Skeletal muscle satellite cell (primary cell): Measurements from ENCODE around the gene AP1G2.
"Not testable (repeated sequence)": the region's sequence is repeated elsewhere in the genome, so short reads cannot be mapped to it uniquely, and the experiment has no call there.

Experiments used
- H3K27me3 ChIP-seq: 2 replicates; pipeline ENCODE4 v1.7.0; 2013; ENCODE audit warnings: low read length; ENCODE audit not compliant: control insufficient read depth, insufficient read depth
- H3K36me3 ChIP-seq: 2 replicates; pipeline ENCODE4 v1.7.0; 2013; ENCODE audit warnings: mild to moderate bottlenecking, control low read depth, low read length; ENCODE audit not compliant: insufficient read depth
- H3K4me1 ChIP-seq: 2 replicates; pipeline ENCODE4 v1.7.0; 2013; ENCODE audit warnings: low read length; ENCODE audit not compliant: control insufficient read depth, insufficient read depth
- H3K4me2 ChIP-seq: 2 replicates; pipeline ENCODE4 v1.7.0; 2013; ENCODE audit warnings: mild to moderate bottlenecking, low read length
- H3K4me3 ChIP-seq: 2 replicates; pipeline ENCODE4 v1.7.0; 2013; ENCODE audit warnings: low read length
- H3K9ac ChIP-seq: 2 replicates; pipeline ENCODE4 v1.7.0; 2013; ENCODE audit warnings: mild to moderate bottlenecking, low read depth, low read length, moderate library complexity
- H3K9me3 ChIP-seq: replicated peaks from 2 replicates; pipeline ENCODE4 v1.7.0; 2013; ENCODE audit warnings: mild to moderate bottlenecking, control low read depth, low read length

Gene AP1G2

DNA sequence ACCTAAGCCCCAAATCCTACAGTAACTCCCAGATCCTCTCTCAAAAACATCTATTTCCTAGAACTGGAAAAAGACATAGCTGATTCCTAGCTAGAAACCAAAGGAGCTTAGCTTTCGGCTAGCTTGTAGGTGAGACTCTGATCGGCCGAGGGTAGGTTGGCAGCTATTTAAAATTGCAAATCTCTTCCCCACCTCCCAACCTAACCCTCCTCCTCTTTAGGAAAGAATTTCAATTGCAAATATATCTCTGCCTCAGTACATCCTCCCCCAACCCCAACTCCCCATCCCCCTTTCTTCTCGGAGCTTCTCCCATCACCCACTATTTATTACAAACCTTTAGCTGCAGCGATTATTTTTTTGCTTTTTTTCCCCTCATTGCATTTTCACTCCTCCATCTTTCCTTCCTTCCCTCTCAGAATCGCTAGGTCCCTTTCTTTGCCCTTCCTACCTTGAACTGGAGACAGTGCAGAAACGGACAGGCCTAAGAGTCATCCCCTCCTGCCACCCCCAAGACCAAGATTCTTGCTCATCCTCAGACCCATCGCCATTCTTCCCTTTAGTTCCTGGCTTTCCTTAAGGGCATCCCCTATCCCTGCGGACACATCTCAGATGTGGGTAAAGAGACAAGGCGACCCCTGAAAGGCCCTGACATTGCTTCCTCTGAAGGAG is 29.4 kb downstream of the AP1G2 start:
- Histone ChIP-seq H3K9ac (no peak overlapping the region), H3K36me3 (no peaks in the 10 kb centered on the region), H3K27me3 (no peaks in the 10 kb centered on the region), H3K4me2 (no peak overlapping the region), H3K9me3 (no peaks in the 10 kb centered on the region), H3K4me3 (no peak overlapping the region), H3K4me1 (peaks cover 11% of the 10 kb centered on the region)

DNA sequence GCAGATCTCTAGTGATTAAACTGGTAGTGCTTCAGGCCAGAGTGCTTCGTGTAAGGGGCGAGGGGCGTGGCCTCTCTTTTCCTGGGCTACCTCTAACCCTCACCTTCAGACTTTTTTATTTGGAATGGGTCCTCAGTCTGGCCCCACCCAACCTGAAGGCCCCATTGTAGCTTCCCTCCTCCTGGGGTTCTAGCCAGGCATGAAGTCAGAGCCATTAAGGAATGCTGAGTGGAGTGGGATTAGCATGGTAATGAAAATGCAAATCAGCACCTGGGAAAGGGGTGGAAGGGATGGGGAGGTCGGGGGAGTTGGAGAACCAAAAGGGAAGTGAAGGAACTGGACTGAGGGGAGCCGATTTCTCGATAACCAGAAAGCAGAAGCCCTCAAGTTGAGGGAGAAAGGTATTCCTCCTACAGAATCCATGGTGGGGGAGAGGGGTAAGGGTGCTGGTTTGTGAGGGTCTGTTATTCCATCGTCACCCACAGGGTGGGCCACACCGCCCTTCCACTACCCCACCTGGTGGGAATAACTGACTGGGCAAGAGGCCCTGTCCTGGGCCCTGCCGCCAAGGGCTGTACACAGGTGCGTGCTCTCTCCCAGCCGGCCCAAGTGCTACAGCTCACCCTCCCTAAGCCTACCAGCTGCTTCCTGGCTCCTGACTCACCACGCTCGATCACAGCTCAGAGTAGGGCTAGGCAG is 30.1 kb downstream of the AP1G2 start:
- Histone ChIP-seq H3K4me2 (no peak overlapping the region), H3K36me3 (no peaks in the 10 kb centered on the region), H3K4me1 (peaks cover 11% of the 10 kb centered on the region), H3K9ac (no peak overlapping the region), H3K4me3 (no peak overlapping the region), H3K9me3 (no peaks in the 10 kb centered on the region), H3K27me3 (no peaks in the 10 kb centered on the region)

DNA sequence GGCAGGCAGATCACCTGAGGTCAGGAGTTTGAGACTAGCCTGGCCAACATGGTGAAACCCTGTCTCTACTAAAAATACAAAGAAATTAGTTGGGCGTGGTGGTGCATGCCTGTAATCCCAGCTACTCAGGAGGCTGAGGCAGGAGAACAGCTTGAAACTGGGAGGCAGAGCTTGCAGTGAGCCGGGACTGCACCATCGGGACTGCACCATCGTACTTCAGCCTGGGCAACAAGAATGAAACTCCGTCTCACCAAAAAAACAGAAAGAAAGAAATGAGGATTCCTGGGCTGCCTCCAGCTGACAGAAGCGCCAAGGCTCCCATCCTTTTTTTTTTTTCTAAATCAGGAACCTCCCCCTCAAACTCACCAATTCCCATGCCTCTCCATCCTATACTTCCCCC is 30.7 kb downstream of the AP1G2 start:
- not testable (repeated sequence) for H3K9me3 ChIP-seq, H3K4me3 ChIP-seq, H3K9ac ChIP-seq, H3K27me3 ChIP-seq, H3K36me3 ChIP-seq, H3K4me2 ChIP-seq
- H3K4me1 ChIP-seq, result peaks cover 11% of the 10 kb centered on the region

DNA sequence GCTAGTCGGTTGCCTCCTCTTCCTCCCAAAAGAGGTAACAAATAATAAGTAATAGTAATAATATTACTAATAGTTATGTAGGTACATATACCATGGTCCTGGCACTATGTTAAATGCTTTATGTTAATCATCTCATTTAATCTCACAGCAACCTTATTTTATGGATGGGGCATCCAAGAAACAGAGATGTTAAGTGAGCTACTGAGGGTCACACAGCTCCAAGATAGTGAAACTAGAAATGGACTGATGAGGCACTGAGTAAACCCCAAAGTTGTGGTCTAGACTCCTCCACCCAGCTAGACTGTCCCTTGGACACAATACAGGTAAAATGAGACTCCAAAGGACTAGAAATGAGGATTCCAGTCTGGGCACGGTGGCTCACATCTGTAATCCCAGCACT is 31.1 kb downstream of the AP1G2 start:
- peaks cover 11% of the 10 kb centered on the region for H3K4me1 ChIP-seq
- H3K27me3 ChIP-seq, result no peaks in the 10 kb centered on the region
- H3K9ac ChIP-seq, result no peak overlapping the region
- no peak overlapping the region for H3K4me2 ChIP-seq
- H3K4me3 ChIP-seq, result no peak overlapping the region
- no peaks in the 10 kb centered on the region for H3K9me3 ChIP-seq
- H3K36me3 ChIP-seq, result no peaks in the 10 kb centered on the region

DNA sequence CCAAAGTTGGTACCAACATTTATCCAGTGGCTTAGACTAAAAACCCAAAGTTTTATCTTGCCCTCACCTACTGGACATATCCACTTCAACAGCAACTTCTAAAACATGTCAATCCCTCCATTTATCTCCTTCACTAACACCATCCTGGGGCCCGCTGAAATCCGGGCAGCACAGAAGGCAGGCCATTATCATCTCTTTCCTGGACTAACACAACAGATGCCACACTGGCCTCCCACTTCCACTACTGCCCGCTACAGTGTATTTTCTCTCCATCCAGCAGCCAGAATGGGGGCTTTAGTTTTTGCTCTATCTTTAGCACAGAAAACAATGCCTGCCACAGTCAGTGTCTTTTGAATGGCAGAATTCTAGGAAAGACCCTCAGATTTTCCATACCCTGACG is 31.6 kb downstream of the AP1G2 start:
- Histone ChIP-seq H3K4me3 (no peak overlapping the region), H3K9me3 (no peaks in the 10 kb centered on the region), H3K36me3 (no peaks in the 10 kb centered on the region), H3K9ac (no peak overlapping the region), H3K4me2 (no peak overlapping the region), H3K27me3 (no peaks in the 10 kb centered on the region), H3K4me1 (peaks cover 11% of the 10 kb centered on the region)

DNA sequence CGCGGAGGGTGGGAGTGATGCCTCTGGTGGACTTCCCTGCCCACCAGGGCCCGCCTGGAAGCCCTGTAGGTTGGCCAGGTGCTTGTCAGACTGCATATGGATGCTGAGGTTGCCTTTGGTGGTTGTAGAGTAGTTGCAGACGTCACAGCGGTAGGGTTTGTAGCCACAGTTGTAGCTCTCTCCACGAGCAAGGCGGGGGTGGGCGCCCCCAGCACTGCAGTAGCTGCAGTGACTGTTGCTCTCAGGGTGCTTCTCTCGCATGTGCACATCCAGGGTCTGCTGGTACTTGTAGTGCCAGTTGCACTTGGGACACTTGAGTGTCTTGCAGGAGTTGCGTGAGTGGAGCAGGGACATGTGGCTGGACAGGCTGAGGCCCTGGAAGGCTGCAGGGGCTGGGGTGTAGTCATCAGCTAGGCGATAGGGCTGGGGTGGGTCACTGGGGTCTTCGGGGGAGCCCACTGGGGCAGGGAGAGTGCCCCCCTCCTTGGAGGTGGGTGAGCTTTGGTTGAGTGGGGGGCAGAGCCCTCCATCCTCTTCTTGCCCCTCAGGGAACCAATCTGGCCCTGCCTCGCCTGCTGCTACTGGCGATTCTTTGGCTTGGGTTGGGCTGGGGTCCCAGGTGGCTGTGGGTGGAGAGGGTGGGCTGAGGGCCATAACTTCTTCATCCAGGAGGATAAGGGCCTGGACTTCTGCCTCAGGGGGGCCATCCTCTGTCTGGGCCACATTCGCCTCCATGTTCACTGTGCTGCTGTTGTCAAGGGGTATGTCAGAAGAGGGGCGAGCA is 33.7 kb downstream of the AP1G2 start:
- Histone ChIP-seq H3K4me3 (no peak overlapping the region), H3K27me3 (no peaks in the 10 kb centered on the region), H3K4me1 (peaks cover 5% of the 10 kb centered on the region), H3K9me3 (no peaks in the 10 kb centered on the region), H3K36me3 (no peaks in the 10 kb centered on the region), H3K9ac (no peak overlapping the region), H3K4me2 (no peak overlapping the region)

DNA sequence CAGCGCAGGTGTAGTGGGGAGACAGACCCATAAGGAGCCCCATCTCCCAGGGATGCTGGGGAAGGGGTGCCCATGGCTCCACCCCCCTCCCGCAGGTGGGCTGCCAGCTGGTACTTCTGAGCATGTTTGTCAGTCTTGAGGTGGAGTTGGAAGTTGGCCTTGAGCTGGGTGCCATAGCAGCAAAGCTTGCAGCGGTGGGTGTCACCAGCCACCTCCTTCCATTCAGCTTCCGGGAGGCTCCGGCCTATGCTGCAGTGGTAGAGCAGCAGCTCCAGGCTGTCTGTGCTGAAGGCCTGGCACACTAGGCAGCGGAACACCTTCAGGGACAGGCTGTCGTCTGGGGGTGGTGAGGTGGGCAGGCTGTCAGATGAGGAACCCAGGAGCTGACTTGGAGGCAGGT is 34.9 kb downstream of the AP1G2 start:
- H3K4me3 ChIP-seq, result no peak overlapping the region
- no peaks in the 10 kb centered on the region for H3K27me3 ChIP-seq
- no peaks in the 10 kb centered on the region for H3K36me3 ChIP-seq
- H3K4me1 ChIP-seq, result no peaks in the 10 kb centered on the region
- no peak overlapping the region for H3K4me2 ChIP-seq
- H3K9me3 ChIP-seq, result no peaks in the 10 kb centered on the region
- H3K9ac ChIP-seq, result no peak overlapping the region

DNA sequence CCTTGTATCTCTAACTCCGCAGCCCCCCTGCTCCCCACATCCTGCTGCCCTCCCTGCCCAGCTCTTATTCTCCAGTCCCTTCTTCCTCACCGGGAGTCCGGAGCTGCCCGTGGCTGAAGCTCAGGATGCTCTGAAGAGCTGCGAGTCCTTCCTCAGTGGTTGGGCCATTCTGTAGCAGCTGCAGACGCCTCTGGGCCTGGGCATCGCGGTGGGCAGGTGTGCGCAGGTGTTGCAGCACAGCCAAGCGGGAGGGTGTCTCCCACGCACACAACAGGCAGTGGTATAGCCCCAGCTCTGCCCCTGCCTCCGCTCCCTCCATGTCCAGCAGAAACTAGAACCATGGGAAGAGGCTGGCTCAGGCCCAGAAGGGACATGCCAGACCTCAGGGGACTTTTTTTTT is 36.2 kb downstream of the AP1G2 start:
- no peaks in the 10 kb centered on the region for H3K27me3 ChIP-seq
- no peaks in the 10 kb centered on the region for H3K4me1 ChIP-seq
- no peaks in the 10 kb centered on the region for H3K36me3 ChIP-seq
- H3K9ac ChIP-seq, result no peak overlapping the region
- H3K4me2 ChIP-seq, result no peak overlapping the region
- no peak overlapping the region for H3K4me3 ChIP-seq
- H3K9me3 ChIP-seq, result no peaks in the 10 kb centered on the region

DNA sequence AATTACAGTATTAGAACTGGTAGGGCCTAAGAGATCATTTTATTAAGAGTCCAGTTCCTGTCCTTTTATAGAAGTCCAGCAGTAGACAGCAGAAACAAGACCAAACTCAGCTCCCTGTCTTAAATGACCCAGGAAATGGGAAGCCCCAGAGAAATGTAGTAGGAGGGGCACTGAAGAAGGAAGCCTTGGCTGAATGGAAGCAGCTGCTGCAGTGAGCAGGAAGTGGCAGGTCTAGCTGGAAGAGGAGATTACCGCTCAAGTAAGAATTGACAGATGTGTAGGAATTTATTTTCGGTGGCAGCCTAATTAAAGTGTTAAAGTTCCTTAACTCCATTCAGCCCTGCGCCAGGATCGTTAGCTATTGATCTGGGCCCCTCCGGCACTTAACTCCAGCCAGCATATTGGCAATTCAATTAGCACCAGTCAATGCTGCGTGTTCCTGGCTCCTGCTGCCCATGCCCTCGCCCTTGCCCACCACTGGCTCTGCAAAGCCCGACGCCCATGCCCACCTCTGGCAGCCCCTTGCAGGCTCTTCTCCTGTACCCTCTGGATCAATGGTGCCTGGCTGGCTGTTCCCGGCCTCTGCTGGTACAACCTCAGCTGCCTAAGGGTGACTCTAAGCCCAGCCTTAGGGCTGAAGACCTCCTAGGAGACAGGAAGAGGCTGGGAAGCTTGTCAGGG is 37.1 kb downstream of the AP1G2 start:
- Histone ChIP-seq H3K4me2 (no peak overlapping the region), H3K4me3 (no peak overlapping the region), H3K9me3 (no peaks in the 10 kb centered on the region), H3K27me3 (no peaks in the 10 kb centered on the region), H3K9ac (no peak overlapping the region), H3K4me1 (no peaks in the 10 kb centered on the region), H3K36me3 (no peaks in the 10 kb centered on the region)

DNA sequence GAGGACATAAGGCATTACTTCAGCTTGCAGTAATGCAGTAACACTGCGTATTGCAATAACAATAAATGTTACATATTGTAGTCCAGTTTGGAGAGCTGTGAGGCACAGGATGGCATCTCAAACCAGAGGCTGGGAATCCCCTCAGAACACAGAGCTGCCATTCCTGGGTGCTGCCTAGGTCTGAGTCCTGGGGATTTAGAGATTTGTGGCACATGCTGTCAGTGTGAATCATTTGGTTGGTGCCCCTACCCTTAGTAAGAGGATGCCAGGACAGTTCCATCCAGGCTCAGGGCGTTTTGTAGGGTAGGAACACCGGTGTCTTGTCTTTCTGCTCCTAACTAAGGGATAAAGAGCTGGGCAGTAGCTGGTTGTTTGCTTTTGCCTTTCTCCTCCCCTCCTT is 38.6 kb downstream of the AP1G2 start:
- no peaks in the 10 kb centered on the region for H3K4me1 ChIP-seq
- no peak overlapping the region for H3K4me3 ChIP-seq
- no peak overlapping the region for H3K4me2 ChIP-seq
- no peak overlapping the region for H3K9ac ChIP-seq
- H3K9me3 ChIP-seq, result no peaks in the 10 kb centered on the region
- no peaks in the 10 kb centered on the region for H3K36me3 ChIP-seq
- no peaks in the 10 kb centered on the region for H3K27me3 ChIP-seq

DNA sequence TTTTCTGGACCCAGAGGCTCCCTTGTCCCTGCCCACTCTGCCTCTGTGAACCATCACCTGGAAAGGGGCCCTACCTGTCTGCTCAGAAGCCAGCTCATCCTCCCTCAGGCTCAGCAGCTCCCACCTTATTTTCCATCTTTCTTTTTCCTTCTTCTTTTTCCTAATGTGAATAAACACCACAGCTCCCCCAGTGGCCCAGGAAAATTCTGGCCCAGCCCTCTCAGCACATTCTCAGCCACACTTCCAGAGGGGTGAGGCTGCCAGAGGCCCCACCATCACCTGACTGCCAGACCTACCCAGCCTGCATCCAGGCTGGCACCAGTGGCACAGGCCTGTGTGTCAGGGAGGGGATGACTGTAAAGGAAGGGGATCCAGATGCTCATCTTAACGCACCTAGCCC is 39.0 kb downstream of the AP1G2 start:
- no peak overlapping the region for H3K4me3 ChIP-seq
- no peak overlapping the region for H3K4me2 ChIP-seq
- H3K9ac ChIP-seq, result no peak overlapping the region
- no peaks in the 10 kb centered on the region for H3K9me3 ChIP-seq
- H3K27me3 ChIP-seq, result no peaks in the 10 kb centered on the region
- no peaks in the 10 kb centered on the region for H3K36me3 ChIP-seq
- no peaks in the 10 kb centered on the region for H3K4me1 ChIP-seq
